HL-60 (cell line): ENCODE data around the gene HOXB6.

Source experiments
- DNase-seq, 2 experiments: peaks; one replicate each; pipeline ENCODE4 v3.0.0-alpha.2; 2010 to 2020; ENCODE audit warnings: low read depth in 1 of 2, low spot score in 1 of 2
- H3K27ac ChIP-seq: fragments of 250-450 bp; sonication (Bioruptor Pico); replicated peaks from 2 replicates; pipeline ENCODE4 v1.5.1; 2020; ENCODE audit warnings: mild to moderate bottlenecking, moderate library complexity
- H3K27me3 ChIP-seq: fragments of 250-450 bp; sonication (Bioruptor Pico); 2 replicates; pipeline ENCODE4 v1.5.1; 2021; ENCODE audit warnings: mild to moderate bottlenecking, moderate library complexity; ENCODE audit not compliant: insufficient read depth, poor library complexity, severe bottlenecking
- H3K4me3 ChIP-seq: replicated peaks from 2 replicates; pipeline ENCODE4 v1.5.1; 2011; ENCODE audit warnings: mild to moderate bottlenecking, control low read depth, low read length; ENCODE audit not compliant: insufficient read depth
- CTCF ChIP-seq: IDR thresholded peaks from one replicate; pipeline ENCODE4 v1.5.1; 2011; ENCODE audit warnings: low read length, control low read depth, inconsistent platforms; ENCODE audit not compliant: insufficient read depth
- GABPA ChIP-seq: IDR thresholded peaks from 2 replicates; pipeline ENCODE4 v1.6.1; 2012; ENCODE audit warnings: low read depth
- POLR2AphosphoS5 ChIP-seq: IDR thresholded peaks from 2 replicates; pipeline ENCODE4 v1.6.1; 2012; ENCODE audit warnings: low read depth
- REST ChIP-seq: IDR thresholded peaks from 2 replicates; pipeline ENCODE4 v1.6.1; 2012; ENCODE audit warnings: low read depth; ENCODE audit not compliant: insufficient replicate concordance
- SPI1 ChIP-seq: IDR thresholded peaks from 2 replicates; pipeline ENCODE4 v1.6.1; 2012; ENCODE audit warnings: low read depth, mild to moderate bottlenecking, borderline replicate concordance

HOXB6 gene

GRCh38 chr17:48586355-48587258 lies 18.2 kb downstream of the HOXB6 start:
- Histone ChIP-seq H3K27me3 (peaks cover 83% of the 10 kb centered on the region), H3K27ac (no peak overlapping the region), H3K4me3 (no peak overlapping the region)
- DNase-seq, result no peak
- TF ChIP-seq SPI1, result no peak

GRCh38 chr17:48584223-48584741 lies 20.5 kb downstream of the HOXB6 start:
- TF ChIP-seq SPI1 (no peak), REST (no peak), GABPA (no peak), POLR2AphosphoS5 (no peak), CTCF (no peak)
- no peak overlapping the region for H3K4me3 ChIP-seq
- H3K27me3 ChIP-seq, result peaks cover 92% of the 10 kb centered on the region
- H3K27ac ChIP-seq, result no peak overlapping the region
- no peak for DNase-seq

GRCh38 chr17:48583708-48584222 lies 21.0 kb downstream of the HOXB6 start:
- DNase-seq, result no peak
- TF ChIP-seq SPI1 (no peak), CTCF (no peak), GABPA (no peak)
- no peak overlapping the region for H3K27ac ChIP-seq
- H3K27me3 ChIP-seq, result peaks cover 92% of the 10 kb centered on the region
- no peak overlapping the region for H3K4me3 ChIP-seq

- DNase-seq, result no peak
- Histone ChIP-seq H3K4me3 (no peak overlapping the region), H3K27me3 (peaks cover 89% of the 10 kb centered on the region), H3K27ac (no peak overlapping the region)
- no peak for TF ChIP-seq POLR2AphosphoS5
These were observed 22.1 kb downstream of the HOXB6 start for GRCh38 chr17:48582750-48583069.

GRCh38 chr17:48579760-48580554 lies 24.8 kb downstream of the HOXB6 start:
- TF ChIP-seq SPI1 (no peak), CTCF (no peak), GABPA (no peak), POLR2AphosphoS5 (no peak), REST (no peak)
- Histone ChIP-seq H3K27ac (no peak overlapping the region), H3K27me3 (peaks cover 89% of the 10 kb centered on the region), H3K4me3 (no peak overlapping the region)
- DNase-seq, result no peak
